Mammary epithelial cell (primary cell): Measurements from ENCODE around the gene VKORC1L1.

Source experiments
- EZH2 ChIP-seq: IDR thresholded peaks from 2 replicates; pipeline ENCODE4 v1.6.1; 2012; ENCODE audit warnings: low read length, inconsistent platforms, borderline replicate concordance
- TF ChIP-seq, protein P1 (sequence below), 2 donors: IDR thresholded peaks in 1 of 2; conservative IDR thresholded peaks in 1 of 2; 2 replicates each; pipeline ENCODE4 v1.5.1; 2011 to 2012; ENCODE audit warnings: inconsistent platforms in 2 of 2, low read length in 2 of 2, mild to moderate bottlenecking in 2 of 2, control low read depth in 1 of 2, low read depth in 1 of 2; ENCODE audit not compliant: insufficient read depth in 1 of 2; ENCODE audit errors: extremely low read depth in 1 of 2

DNA sequence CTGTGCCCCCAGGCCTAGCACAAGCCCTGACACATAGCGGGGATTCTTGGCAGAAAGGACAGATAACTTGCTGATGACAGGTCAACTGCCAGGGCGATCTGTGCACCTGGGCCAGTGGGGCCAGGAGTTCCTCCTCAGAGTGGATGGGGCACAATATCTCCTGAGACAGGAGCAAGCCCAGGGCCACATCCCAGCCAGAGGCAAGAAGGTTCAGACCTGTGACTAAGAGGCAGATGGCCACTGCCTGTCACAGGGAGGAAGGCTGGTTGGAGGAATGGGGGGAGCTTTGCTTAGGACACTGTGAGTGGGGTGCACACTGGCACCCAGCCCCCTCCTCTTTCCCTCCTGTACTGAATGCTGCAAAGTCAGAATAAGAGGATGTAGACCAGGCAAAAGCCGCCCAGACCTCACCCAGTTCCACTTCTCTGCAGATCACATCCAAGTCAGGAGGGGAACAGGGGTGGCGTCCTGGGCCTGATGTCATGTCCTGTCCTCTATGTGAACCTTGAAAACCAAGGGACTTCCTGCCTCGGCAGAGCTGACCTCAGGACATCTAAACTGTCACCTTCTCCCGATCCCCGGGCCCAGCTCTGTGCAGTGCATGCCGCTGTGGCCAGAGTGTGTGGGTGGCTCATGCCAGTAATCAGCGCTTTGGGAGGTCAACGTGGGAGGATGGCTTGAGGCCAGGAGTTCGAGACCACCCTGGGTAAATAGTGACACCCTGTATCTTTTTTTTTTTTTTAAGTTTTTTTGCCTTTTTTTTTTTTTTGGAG lies 107.8 kb downstream of the VKORC1L1 start:
- no peak for TF ChIP-seq EZH2
- TF ChIP-seq, protein P1, sequence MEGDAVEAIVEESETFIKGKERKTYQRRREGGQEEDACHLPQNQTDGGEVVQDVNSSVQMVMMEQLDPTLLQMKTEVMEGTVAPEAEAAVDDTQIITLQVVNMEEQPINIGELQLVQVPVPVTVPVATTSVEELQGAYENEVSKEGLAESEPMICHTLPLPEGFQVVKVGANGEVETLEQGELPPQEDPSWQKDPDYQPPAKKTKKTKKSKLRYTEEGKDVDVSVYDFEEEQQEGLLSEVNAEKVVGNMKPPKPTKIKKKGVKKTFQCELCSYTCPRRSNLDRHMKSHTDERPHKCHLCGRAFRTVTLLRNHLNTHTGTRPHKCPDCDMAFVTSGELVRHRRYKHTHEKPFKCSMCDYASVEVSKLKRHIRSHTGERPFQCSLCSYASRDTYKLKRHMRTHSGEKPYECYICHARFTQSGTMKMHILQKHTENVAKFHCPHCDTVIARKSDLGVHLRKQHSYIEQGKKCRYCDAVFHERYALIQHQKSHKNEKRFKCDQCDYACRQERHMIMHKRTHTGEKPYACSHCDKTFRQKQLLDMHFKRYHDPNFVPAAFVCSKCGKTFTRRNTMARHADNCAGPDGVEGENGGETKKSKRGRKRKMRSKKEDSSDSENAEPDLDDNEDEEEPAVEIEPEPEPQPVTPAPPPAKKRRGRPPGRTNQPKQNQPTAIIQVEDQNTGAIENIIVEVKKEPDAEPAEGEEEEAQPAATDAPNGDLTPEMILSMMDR (conservative IDR thresholded peaks at IDR 0.05 in 1 of 2, IDR thresholded peaks at IDR 0.05 in 1 of 2; ENCODE audit: extremely low read depth in 1 of 2, insufficient read depth in 1 of 2, low read depth in 1 of 2, low read length in 2 of 2): no peak
